EL (cell line): Measurements from ENCODE around the gene PGF.
A peak's percentile ranks its signal among the peaks of the same experiment; 100 is the strongest.

ENCODE experiments used
- DNase-seq: peaks from one replicate; pipeline ENCODE4 v3.0.0-alpha.2; 2016

Gene PGF

GRCh38 chr14:74956280-74957072, 1.1 kb upstream of the PGF start:
- DNase-seq = no peak

DNA sequence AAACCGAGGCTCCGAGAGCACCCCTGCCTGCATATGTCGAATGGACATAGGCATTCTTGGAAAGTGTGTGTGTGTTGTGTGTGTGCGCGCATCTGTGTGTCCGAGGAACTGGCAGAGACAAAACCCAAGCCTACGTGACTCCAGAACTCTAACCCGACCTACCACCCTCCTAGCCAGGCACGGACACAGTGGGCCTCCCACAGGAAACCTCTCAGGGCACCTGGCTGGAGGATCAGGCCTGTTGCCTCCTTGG, 556 bp upstream of the PGF start:
- DNase-seq = no peak

DNA sequence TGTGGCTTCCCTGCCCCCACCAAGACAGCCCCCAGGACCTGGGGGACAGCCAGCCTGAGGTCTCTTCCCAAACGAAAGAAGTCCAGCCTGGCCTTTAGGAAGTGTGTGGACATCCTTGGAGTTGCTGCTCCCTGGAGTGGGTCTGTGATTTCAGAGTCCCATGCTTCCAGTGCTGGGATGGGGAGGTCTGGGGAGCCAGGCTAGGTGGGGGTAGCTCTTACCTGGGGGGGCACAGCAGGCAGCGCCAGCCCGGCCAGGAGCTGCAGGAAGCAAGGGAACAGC, 509 bp downstream of the PGF start:
- no peak for DNase-seq

GRCh38 chr14:74954232-74954946, 1.0 kb downstream of the PGF start:
- DNase-seq = no peak

DNA sequence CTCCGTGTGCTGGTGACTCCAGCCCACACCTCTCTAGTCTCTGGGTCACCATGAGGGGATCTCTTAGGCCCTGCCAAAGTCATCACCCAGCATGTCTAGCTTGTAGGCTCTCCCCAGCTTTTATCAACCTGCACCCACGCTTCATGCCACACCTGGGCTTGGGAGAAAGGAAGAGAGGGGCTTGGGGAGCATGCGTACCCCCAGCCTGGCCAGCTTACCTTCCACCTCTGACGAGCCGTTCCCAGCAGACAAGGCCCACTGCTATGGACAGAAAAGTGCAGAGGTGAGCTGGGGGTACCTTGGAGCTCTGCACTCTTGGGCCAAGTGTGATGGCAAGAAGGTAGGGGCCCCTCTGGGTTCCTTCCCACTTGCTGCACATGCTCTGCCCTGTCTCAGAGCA, 1.7 kb downstream of the PGF start:
- DNase-seq = no peak

GRCh38 chr14:74952697-74953484, 2.5 kb downstream of the PGF start:
- DNase-seq = no peak

DNA sequence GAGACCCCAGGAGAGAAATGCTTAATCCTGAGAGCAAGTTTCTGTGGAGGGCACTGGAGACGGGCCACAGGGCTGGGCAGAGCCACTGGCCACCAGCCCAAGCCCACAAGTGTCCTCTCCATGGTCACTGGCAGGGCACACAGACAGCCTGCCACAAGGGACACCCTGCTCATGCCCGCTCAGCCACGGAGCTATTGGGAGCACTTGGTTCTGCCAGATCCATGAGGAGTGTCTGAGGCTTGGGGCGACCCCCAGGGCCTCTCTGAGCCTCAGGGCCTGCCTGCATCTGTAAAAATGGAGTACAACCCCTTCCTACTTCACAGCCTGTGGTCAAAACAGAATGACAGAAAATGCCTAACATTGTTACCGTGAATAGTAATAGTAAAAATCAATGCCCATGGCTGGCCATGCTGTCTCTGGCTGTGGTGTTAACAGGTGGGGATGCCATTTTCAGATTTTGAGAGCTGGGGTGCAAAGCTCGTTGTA, 3.2 kb downstream of the PGF start:
- DNase-seq = no peak

- no peak for DNase-seq
Measured at GRCh38 chr14:74951443-74952179, 3.8 kb downstream of the PGF start.

DNA sequence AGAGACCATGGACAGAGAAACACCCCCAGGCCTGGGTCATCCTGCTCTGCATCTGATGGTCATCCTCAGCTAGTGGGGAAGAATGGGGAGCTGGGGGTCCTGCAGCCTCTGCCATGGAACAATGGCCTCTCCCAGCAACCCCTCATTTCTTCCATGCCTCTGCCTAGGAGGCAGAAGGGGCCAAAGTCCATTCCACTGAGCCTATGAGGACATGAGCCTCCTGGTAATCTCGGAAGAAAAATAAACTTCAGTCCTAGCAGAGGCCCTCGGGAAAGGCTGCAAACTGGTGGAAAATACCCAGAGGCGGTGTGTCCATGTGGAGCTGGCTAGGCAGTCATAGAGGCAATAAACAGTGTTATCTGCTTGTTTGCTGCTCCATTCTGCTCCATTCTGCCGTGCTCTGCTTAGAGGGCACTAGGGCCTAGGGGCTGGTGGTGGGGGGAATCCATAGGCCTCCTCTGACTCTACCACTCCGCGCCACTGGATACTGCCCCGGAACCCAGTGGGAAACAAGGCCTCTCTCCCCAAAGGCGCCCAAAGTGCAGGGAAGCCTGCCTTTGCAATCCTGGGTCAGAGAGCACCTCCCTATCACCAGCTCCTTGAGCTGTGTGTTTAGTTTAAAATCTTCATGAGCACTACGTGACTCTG, 4.5 kb downstream of the PGF start:
- DNase-seq = no peak

- DNase-seq = no peak
Measured at GRCh38 chr14:74949859-74950573, 5.4 kb downstream of the PGF start.

DNA sequence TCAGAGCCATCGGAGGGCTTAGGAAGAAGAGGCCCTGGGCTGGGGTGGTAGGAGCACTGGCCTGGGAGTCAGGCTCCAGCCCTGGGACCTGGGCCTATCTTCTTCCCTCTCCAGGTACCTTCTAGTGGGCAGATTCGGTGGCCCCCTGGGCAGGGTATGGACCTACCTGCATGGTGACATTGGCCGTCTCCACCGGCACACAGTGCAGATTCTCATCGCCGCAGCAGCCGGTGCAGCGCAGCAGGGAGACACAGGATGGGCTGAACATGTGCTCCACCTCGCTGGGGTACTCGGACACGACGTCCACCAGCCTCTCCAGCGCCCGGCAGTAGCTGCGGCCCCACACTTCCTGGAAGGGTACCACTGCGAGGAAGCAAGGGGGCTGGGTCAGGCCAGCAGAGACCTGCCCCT, 6.2 kb downstream of the PGF start:
- DNase-seq = no peak

GRCh38 chr14:74948228-74949175, 6.9 kb downstream of the PGF start:
- no peak for DNase-seq

DNA sequence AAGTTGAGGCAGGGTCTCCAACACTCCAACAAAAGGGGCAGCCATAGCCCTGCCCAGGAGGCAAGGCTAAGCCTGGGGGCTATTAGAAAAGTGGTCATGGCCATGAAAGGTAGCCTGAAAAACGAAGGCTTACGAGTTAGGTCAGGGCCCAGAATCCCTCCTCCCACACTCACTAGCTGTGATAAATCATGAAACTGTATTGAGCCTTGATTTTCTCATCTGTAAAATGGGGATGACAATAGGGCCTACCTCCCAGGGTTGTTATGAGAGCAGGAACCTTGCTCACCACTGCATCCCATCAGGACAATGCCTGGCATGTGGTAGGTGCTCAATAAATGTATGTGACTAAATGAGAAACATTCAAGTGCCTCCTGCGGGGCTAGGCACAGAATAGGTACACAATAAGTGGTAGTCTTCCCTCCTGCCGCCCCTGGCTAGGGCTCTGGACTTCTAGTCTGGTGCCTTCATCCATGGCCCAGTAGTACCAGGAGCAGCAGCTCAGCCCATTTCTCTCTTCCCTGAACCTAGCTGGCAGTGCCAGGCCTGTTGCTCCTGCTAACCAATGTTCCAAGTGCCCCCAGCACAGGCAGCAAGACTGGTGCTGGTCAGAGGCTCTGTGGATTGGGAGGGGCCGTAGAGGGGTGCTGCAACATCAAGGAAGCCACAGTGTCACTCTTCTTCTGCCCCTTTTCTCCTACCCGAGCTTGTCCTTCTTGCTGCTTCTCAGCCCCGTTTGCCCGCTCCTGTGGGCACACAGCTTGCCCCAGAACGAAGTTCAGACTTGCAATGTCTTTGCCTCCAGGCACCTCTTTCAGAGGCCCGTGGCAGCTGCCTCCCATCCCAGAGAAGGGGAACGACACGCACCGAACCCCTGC, 7.8 kb downstream of the PGF start:
- DNase-seq = no peak

- DNase-seq = no peak
Measured at GRCh38 chr14:74946659-74947281, 8.6 kb downstream of the PGF start.

- peak; percentile 71 for DNase-seq
Measured at GRCh38 chr14:74945852-74946658, 9.3 kb downstream of the PGF start.

- DNase-seq = peak; percentile 43
Measured at GRCh38 chr14:74945261-74945851, 10.0 kb downstream of the PGF start.

- no peak for DNase-seq
Measured at GRCh38 chr14:74942608-74943007, 12.8 kb downstream of the PGF start.

DNA sequence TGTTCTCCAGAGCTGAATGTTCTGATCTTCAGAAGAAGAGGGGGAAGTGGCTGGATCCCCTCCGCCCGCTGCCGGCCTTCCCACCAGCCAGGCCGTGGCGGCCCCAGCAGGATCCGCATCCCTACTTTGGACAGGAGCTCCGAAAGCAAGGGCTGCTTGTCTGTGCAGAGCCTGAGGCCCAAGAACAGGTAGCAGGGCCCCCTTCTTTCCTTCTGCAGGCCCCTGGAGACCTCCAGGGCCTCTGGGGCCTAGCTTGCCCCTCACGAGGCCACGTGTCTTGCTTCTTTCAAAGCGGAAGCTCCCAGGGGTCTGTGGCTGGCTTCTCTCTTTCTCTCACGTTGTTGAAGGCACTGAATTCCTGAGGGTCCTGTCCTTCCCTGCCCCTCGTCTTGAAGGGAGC, 13.2 kb downstream of the PGF start:
- no peak for DNase-seq
